Measurements from ENCODE around the gene PRM3.

Gene PRM3

DNA sequence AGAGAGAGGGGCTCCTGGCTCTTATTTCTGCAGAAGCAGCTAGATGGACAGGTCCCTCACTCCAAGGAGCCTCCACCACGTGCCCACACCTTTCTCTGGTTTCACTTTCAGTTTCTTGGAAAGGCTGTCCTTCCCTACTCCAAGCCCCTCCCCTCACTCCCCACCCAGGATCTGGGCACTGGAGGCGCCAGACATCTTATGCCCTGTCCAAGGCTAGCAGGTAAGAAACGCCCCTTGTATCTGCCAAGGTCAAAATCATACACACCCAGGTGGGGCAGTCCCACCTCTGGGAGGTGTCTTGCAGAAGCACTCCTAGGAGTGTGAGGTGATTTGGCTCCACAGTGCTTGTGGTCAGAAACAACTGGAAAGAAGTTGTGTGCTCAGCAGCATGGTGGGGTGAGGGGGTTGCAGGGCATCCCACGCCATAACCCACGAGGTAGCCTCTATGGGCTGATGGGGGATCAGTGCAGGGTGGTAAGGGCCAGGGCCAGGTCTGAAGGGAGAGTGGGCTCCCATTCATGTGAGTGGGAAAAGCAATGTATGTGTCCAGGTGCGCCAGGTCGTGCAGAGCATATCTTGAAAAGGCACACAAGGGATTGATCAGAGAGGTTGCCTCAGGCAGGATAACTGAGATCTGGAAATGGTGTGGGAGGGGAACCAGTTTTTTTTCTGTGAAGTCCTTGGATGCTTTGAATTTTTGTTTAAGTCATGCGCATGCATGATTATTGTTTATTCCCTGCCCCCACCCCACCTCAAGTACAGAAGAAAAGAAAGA lies 39.5 kb upstream of the PRM3 start:
- H3K27me3 ChIP-seq (ENCODE audit: low read depth, low read length), result no peaks in the 10 kb centered on the region
- no peaks in the 10 kb centered on the region for H3K4me1 ChIP-seq (ENCODE audit: control insufficient read depth in 1 of 2, insufficient read depth in 2 of 2, low read length in 2 of 2)
- no peak overlapping the region for H3K27ac ChIP-seq (ENCODE audit: low read length)
- H3K36me3 ChIP-seq (ENCODE audit: control insufficient read depth in 1 of 2, insufficient read depth in 2 of 2, low read length in 2 of 2), result no peaks in the 10 kb centered on the region
- H3K4me3 ChIP-seq (ENCODE audit: low read depth in 1 of 2, low read length in 2 of 2), result no peak overlapping the region
- no peaks in the 10 kb centered on the region for H3K9me3 ChIP-seq (ENCODE audit: control insufficient read depth in 1 of 2, low read length in 2 of 2)

DNA sequence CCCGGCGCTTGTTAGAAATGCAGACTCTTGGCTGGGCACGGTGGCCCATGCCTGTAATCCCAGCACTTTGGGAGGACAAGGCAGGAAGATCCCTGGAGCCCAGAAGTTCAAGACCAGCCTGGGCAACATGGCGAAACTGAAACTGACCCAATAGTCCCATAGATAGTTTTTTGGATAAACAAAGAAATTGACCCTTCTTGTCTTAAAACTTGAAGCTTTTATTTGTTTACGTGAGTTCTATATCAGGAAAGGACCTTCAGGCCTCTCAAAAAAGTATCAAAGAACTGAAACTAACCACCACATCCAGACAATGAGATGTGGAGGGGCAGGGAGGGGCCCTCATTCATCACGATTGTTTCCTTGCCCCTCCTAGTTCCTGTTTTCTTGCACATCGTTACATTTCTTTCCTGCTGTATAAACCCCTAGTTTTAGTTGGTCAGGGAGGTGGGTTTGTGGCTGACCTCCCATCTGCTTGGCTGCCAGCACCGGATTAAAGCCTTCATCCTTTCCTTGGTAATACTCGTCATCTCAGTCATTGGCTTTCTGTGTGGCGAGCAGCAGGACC lies 37.6 kb upstream of the PRM3 start:
- no peaks in the 10 kb centered on the region for H3K4me1 ChIP-seq (ENCODE audit: control insufficient read depth in 1 of 2, insufficient read depth in 2 of 2, low read length in 2 of 2)
- H3K9me3 ChIP-seq (ENCODE audit: control insufficient read depth in 1 of 2, low read length in 2 of 2), result no peaks in the 10 kb centered on the region
- H3K4me3 ChIP-seq (ENCODE audit: low read depth in 1 of 2, low read length in 2 of 2), result no peak overlapping the region
- H3K27me3 ChIP-seq (ENCODE audit: low read depth, low read length), result no peaks in the 10 kb centered on the region
- no peaks in the 10 kb centered on the region for H3K36me3 ChIP-seq (ENCODE audit: control insufficient read depth in 1 of 2, insufficient read depth in 2 of 2, low read length in 2 of 2)
- H3K27ac ChIP-seq (ENCODE audit: low read length), result no peak overlapping the region

- H3K4me1 ChIP-seq (ENCODE audit: control insufficient read depth in 1 of 2, insufficient read depth in 2 of 2, low read length in 2 of 2), result no peaks in the 10 kb centered on the region
- no peak overlapping the region for H3K4me3 ChIP-seq (ENCODE audit: low read depth in 1 of 2, low read length in 2 of 2)
- H3K27ac ChIP-seq (ENCODE audit: low read length), result no peak overlapping the region
- no peaks in the 10 kb centered on the region for H3K36me3 ChIP-seq (ENCODE audit: control insufficient read depth in 1 of 2, insufficient read depth in 2 of 2, low read length in 2 of 2)
- H3K9me3 ChIP-seq (ENCODE audit: control insufficient read depth in 1 of 2, low read length in 2 of 2), result no peaks in the 10 kb centered on the region
- no peaks in the 10 kb centered on the region for H3K27me3 ChIP-seq (ENCODE audit: low read depth, low read length)
These were observed 37.2 kb upstream of the PRM3 start for GRCh38 chr16:11310634-11310977.

DNA sequence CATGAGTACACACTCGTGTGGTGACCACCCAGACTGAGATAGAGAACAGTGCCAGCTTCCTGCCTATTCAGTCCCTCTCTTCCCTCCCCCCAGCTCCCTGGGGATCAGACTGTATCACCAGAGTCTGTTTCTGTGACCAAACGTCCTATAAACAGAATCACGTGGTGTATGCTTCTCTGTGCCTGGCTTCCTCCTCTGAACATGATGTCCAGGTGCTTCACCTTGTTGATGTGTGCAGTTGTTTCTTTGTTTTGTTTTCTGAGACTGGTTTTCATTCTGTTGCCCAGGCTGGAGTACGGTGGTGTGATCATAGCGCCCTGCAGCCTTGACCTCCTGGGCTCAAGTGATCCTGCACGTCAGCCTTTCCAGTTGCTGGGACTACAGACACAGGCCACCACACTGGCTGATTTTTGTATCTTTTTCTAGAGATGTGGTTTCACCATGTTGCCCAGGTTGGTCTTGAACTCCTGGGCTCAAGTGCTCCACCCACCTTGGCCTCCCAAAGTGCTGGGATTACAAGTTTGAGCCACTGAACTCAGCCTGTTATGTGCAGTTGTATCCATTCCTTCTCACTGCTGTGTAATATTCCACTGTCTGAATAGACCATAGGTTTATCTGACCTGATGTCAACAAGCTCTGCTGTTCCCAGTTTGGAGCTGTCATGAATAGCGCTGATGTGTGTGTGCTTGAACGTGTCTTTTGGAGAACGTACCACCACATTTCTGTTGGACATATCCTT lies 36.6 kb upstream of the PRM3 start:
- Histone ChIP-seq H3K27ac (ENCODE audit: low read length) (no peak overlapping the region), H3K9me3 (ENCODE audit: control insufficient read depth in 1 of 2, low read length in 2 of 2) (no peaks in the 10 kb centered on the region), H3K27me3 (ENCODE audit: low read depth, low read length) (no peaks in the 10 kb centered on the region), H3K36me3 (ENCODE audit: control insufficient read depth in 1 of 2, insufficient read depth in 2 of 2, low read length in 2 of 2) (no peaks in the 10 kb centered on the region), H3K4me3 (ENCODE audit: low read depth in 1 of 2, low read length in 2 of 2) (no peak overlapping the region), H3K4me1 (ENCODE audit: control insufficient read depth in 1 of 2, insufficient read depth in 2 of 2, low read length in 2 of 2) (no peaks in the 10 kb centered on the region)

GRCh38 chr16:11308493-11309283 lies 35.3 kb upstream of the PRM3 start:
- no peak overlapping the region for H3K4me3 ChIP-seq (ENCODE audit: low read depth in 1 of 2, low read length in 2 of 2)
- no peaks in the 10 kb centered on the region for H3K9me3 ChIP-seq (ENCODE audit: control insufficient read depth in 1 of 2, low read length in 2 of 2)
- no peaks in the 10 kb centered on the region for H3K27me3 ChIP-seq (ENCODE audit: low read depth, low read length)
- no peaks in the 10 kb centered on the region for H3K36me3 ChIP-seq (ENCODE audit: control insufficient read depth in 1 of 2, insufficient read depth in 2 of 2, low read length in 2 of 2)
- no peaks in the 10 kb centered on the region for H3K4me1 ChIP-seq (ENCODE audit: control insufficient read depth in 1 of 2, insufficient read depth in 2 of 2, low read length in 2 of 2)
- H3K27ac ChIP-seq (ENCODE audit: low read length), result no peak overlapping the region

GRCh38 chr16:11307639-11308492 lies 34.4 kb upstream of the PRM3 start:
- Histone ChIP-seq H3K27ac (ENCODE audit: low read length) (no peak overlapping the region), H3K4me3 (ENCODE audit: low read depth in 1 of 2, low read length in 2 of 2) (no peak overlapping the region), H3K36me3 (ENCODE audit: control insufficient read depth in 1 of 2, insufficient read depth in 2 of 2, low read length in 2 of 2) (no peaks in the 10 kb centered on the region), H3K9me3 (ENCODE audit: control insufficient read depth in 1 of 2, low read length in 2 of 2) (no peaks in the 10 kb centered on the region), H3K4me1 (ENCODE audit: control insufficient read depth in 1 of 2, insufficient read depth in 2 of 2, low read length in 2 of 2) (no peaks in the 10 kb centered on the region), H3K27me3 (ENCODE audit: low read depth, low read length) (no peaks in the 10 kb centered on the region)

- Histone ChIP-seq H3K4me3 (ENCODE audit: low read depth in 1 of 2, low read length in 2 of 2) (no peak overlapping the region), H3K36me3 (ENCODE audit: control insufficient read depth in 1 of 2, insufficient read depth in 2 of 2, low read length in 2 of 2) (no peaks in the 10 kb centered on the region), H3K27ac (ENCODE audit: low read length) (no peak overlapping the region), H3K27me3 (ENCODE audit: low read depth, low read length) (no peaks in the 10 kb centered on the region), H3K9me3 (ENCODE audit: control insufficient read depth in 1 of 2, low read length in 2 of 2) (no peaks in the 10 kb centered on the region), H3K4me1 (ENCODE audit: control insufficient read depth in 1 of 2, insufficient read depth in 2 of 2, low read length in 2 of 2) (no peaks in the 10 kb centered on the region)
These were observed 33.7 kb upstream of the PRM3 start for GRCh38 chr16:11306997-11307638.

DNA sequence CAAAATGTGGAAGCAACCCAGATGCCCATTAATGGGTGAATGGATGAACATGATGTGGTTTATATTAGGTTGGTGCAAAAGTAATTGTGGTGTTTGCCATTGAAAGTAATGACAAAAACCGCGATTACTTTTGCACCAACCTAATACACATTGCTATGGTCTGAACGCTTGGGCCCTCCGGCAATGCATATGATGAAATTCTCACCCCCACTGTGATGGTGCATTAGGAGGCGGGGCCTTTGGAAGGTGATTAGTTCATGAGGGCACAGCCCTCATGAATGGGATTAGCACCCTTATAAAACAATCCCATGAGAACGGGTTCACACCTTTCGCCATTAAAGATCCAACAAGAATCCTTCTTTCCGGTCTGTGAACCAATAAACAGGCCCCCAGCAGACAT lies 33.0 kb upstream of the PRM3 start:
- Histone ChIP-seq H3K27ac (ENCODE audit: low read length) (no peak overlapping the region), H3K9me3 (ENCODE audit: control insufficient read depth in 1 of 2, low read length in 2 of 2) (no peaks in the 10 kb centered on the region), H3K4me3 (ENCODE audit: low read depth in 1 of 2, low read length in 2 of 2) (no peak overlapping the region), H3K36me3 (ENCODE audit: control insufficient read depth in 1 of 2, insufficient read depth in 2 of 2, low read length in 2 of 2) (no peaks in the 10 kb centered on the region), H3K27me3 (ENCODE audit: low read depth, low read length) (no peaks in the 10 kb centered on the region), H3K4me1 (ENCODE audit: control insufficient read depth in 1 of 2, insufficient read depth in 2 of 2, low read length in 2 of 2) (no peaks in the 10 kb centered on the region)

- Histone ChIP-seq H3K27ac (ENCODE audit: low read length) (no peak overlapping the region), H3K9me3 (ENCODE audit: control insufficient read depth in 1 of 2, low read length in 2 of 2) (no peaks in the 10 kb centered on the region), H3K4me3 (ENCODE audit: low read depth in 1 of 2, low read length in 2 of 2) (no peak overlapping the region)
These were observed 30.1 kb upstream of the PRM3 start for GRCh38 chr16:11303405-11304138.

DNA sequence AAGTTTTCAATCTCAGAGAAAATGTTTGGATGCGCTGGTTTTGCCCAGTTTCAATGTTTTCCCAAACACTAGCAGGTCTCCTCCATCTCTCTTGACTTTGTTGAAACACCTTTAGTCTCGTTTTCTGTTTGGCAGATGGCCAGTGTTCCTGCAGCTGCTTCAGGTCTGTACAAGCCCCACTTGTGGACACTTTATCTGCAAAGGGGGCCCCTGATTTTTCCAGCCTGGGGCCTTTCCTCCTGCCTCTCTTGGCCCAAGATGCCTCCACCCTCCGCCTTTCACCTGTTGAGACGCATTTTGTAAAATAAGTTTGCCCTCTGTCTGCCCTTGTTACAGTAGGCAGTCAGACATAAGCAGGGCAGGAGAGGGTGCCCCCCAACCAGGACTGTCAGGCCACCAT lies 29.5 kb upstream of the PRM3 start:
- no peaks in the 10 kb centered on the region for H3K36me3 ChIP-seq (ENCODE audit: control insufficient read depth in 1 of 2, insufficient read depth in 2 of 2, low read length in 2 of 2)
- H3K4me3 ChIP-seq (ENCODE audit: low read depth in 1 of 2, low read length in 2 of 2), result no peak overlapping the region
- no peaks in the 10 kb centered on the region for H3K9me3 ChIP-seq (ENCODE audit: control insufficient read depth in 1 of 2, low read length in 2 of 2)
- no peaks in the 10 kb centered on the region for H3K27me3 ChIP-seq (ENCODE audit: low read depth, low read length)
- no peak overlapping the region for H3K27ac ChIP-seq (ENCODE audit: low read length)
- H3K4me1 ChIP-seq (ENCODE audit: control insufficient read depth in 1 of 2, insufficient read depth in 2 of 2, low read length in 2 of 2), result no peaks in the 10 kb centered on the region

More at GRCh38 chr16:11303405-11304138, 30.1 kb upstream of the PRM3 start:
- no peaks in the 10 kb centered on the region for H3K4me1 ChIP-seq (ENCODE audit: control insufficient read depth in 1 of 2, insufficient read depth in 2 of 2, low read length in 2 of 2)
- H3K27me3 ChIP-seq (ENCODE audit: low read depth, low read length), result no peaks in the 10 kb centered on the region
- no peaks in the 10 kb centered on the region for H3K36me3 ChIP-seq (ENCODE audit: control insufficient read depth in 1 of 2, insufficient read depth in 2 of 2, low read length in 2 of 2)

Measured in muscle layer of duodenum (tissue), 2 donors.